OCI-LY7 (cell line): ENCODE data around the gene IGF2BP1. TPM values are rescaled to one million over a fixed set of nuclear protein-coding genes. Genes with fewer than 3 reads are reported as not detected.

ENCODE experiments used
- BruUV-seq: library from RNA; stranded (reverse); fragments of 400-500 nt; replicated peaks from 2 replicates; lab custom pipeline; 2021; lab: Mats Ljungman, UMichigan
- CTCF ChIA-PET: fragments of 300-600 bp; sonication (Branson Sonifier 250); formaldehyde crosslinking; loops from one replicate; lab custom pipeline; 2022; ENCODE audit warnings: antibody characterized with exemption; ENCODE audit not compliant: unreplicated experiment; lab: Charles Lee
- POLR2A ChIA-PET: fragments of 300-600 bp; sonication (Branson Sonifier 250); formaldehyde crosslinking; loops from one replicate; lab custom pipeline; 2022; ENCODE audit warnings: antibody characterized with exemption; lab: Charles Lee
- DNase-seq: peaks from one replicate; pipeline ENCODE4 v3.0.0-alpha.2; 2015; ENCODE audit warnings: low spot score
- H2AFZ ChIP-seq: fragments of 200-600 bp; sonication (generic), shearing (Covaris generic); 2 replicates; pipeline ENCODE4 v1.6.1; 2014; ENCODE audit warnings: mild to moderate bottlenecking, antibody characterized with exemption, low read length, moderate library complexity
- H3K27ac ChIP-seq: fragments of 200-600 bp; sonication (generic); 2 replicates; pipeline ENCODE4 v1.5.1; 2014; ENCODE audit warnings: mixed run types, low read depth, mild to moderate bottlenecking, moderate library complexity, low read length, inconsistent platforms; ENCODE audit not compliant: poor library complexity, severe bottlenecking
- H3K36me3 ChIP-seq: fragments of 200-600 bp; sonication (generic); 2 replicates; pipeline ENCODE4 v1.6.1; 2014; ENCODE audit warnings: mild to moderate bottlenecking, antibody characterized with exemption, low read length, moderate library complexity, mixed read lengths; ENCODE audit not compliant: insufficient read depth
- H3K4me1 ChIP-seq: fragments of 200-600 bp; sonication (generic); 2 replicates; pipeline ENCODE4 v1.5.1; 2014; ENCODE audit warnings: mild to moderate bottlenecking, low read length; ENCODE audit not compliant: insufficient read depth, poor library complexity, severe bottlenecking
- H3K4me2 ChIP-seq: fragments of 200-600 bp; sonication (generic); 2 replicates; pipeline ENCODE4 v1.6.1; 2014; ENCODE audit warnings: mild to moderate bottlenecking, low read length
- H3K4me3 ChIP-seq: fragments of 200-600 bp; sonication (generic); 2 replicates; pipeline ENCODE4 v1.5.1; 2014; ENCODE audit warnings: mild to moderate bottlenecking, low read depth, low read length; ENCODE audit not compliant: poor library complexity, severe bottlenecking
- H3K79me2 ChIP-seq: fragments of 200-600 bp; sonication (generic); 2 replicates; pipeline ENCODE4 v1.6.1; 2016; ENCODE audit warnings: low read depth, mild to moderate bottlenecking, low read length, moderate library complexity, mixed read lengths; ENCODE audit not compliant: insufficient read depth
- H3K9me2 ChIP-seq: fragments of 200-600 bp; sonication (generic); 2 replicates; pipeline ENCODE4 v1.6.1; 2016; ENCODE audit warnings: mild to moderate bottlenecking, low read length, mixed read lengths; ENCODE audit not compliant: insufficient read depth
- H3K9me3 ChIP-seq: fragments of 200-600 bp; sonication (generic); 2 replicates; pipeline ENCODE4 v1.6.1; 2014; ENCODE audit warnings: mild to moderate bottlenecking, mixed run types, low read length, mixed read lengths
- H4K20me1 ChIP-seq: fragments of 200-600 bp; sonication (generic); 2 replicates; pipeline ENCODE4 v1.6.1; 2014; ENCODE audit warnings: mild to moderate bottlenecking, antibody characterized with exemption, low read length, moderate library complexity, mixed read lengths; ENCODE audit not compliant: insufficient read depth
- EZH2phosphoT487 ChIP-seq: fragments of 200-600 bp; sonication (generic); IDR thresholded peaks from 2 replicates; pipeline ENCODE4 v1.6.1; 2018; ENCODE audit warnings: low read depth, borderline replicate concordance, mild to moderate bottlenecking, mixed run types, antibody characterized with exemption, low read length, moderate library complexity, mixed read lengths
- intact Hi-C: fragments of 100-400 bp; cut with micrococcal nuclease; formaldehyde crosslinking; loops from one replicate; pipeline ENCODE4 v1.10.0; 2022; ENCODE audit not compliant: unreplicated experiment
- total RNA-seq, 2 experiments: library from RNA; depleted of rRNA in 1 of 2; stranded (reverse); fragments of >200 nt in 1 of 2; shearing (Covaris generic) in 1 of 2; gene quantifications; 2 replicates each; pipeline ENCODE4 v1.2.3, GENCODE V29; 2014 to 2022
- TF ChIP-seq, protein P1 (sequence below): fragments of 200-600 bp; sonication (generic); conservative IDR thresholded peaks from 2 replicates; pipeline ENCODE4 v1.5.1; 2014; ENCODE audit warnings: mild to moderate bottlenecking, antibody characterized with exemption, low read length, moderate library complexity, mixed read lengths

The IGF2BP1 gene
- total RNA-seq, 2 experiments from 2014 or later, result 18.9 to 46.4 TPM

DNA sequence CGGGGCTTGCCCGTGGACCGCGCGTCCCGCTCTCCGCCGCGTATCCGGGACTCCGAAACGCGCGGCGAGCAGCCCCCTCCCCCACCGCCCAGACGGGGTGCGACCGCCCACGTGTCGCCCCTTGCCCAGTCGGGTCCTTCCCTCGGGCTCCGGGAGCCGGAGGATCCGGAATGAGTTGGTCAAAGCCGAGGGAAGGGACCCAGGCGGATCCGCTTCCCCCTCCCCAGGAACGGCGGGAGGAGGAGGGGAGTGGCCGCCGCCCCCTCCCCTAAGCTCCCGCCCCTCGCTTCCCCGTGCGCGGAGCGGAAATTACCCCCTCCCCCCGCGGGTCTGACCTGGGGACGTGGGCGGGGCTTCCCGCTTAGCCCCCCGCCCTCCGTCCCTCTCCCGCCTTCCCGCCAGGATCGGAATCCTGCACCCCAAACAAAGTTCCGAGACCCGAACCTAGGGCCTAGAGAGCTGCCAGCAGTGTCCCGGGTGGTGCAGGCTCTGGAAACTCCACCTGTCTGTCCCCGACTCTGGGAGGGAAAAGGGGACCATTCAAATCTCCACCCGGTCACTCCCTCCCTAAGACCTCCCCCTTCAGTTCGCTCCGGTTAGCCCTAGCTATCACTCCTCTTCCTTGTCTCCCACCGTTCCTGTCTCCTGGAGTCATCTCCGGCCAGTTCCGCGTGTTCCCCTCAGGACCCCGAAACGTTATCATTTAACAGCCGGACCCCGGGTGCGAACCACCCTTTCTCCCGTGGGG is 1.0 kb upstream of the IGF2BP1 start:
- Histone ChIP-seq H3K9me3 (no peaks in the 10 kb centered on the region), H4K20me1 (peaks cover 12% of the 10 kb centered on the region; the same call in 1 of the 2 replicates), H3K27ac (peak overlapping the region; percentile 82), H3K4me3 (peak overlapping the region; percentile 83), H3K36me3 (peaks cover 19% of the 10 kb centered on the region), H2AFZ (peak overlapping the region; percentile 70), H3K4me2 (peak overlapping the region; percentile 70), H3K9me2 (no peaks in the 10 kb centered on the region), H3K79me2 (peaks cover 35% of the 10 kb centered on the region), H3K4me1 (peaks cover 7% of the 10 kb centered on the region)
- peak; percentile 66 for DNase-seq
- CTCF ChIA-PET, result no interaction called here
- TF ChIP-seq, protein P1, sequence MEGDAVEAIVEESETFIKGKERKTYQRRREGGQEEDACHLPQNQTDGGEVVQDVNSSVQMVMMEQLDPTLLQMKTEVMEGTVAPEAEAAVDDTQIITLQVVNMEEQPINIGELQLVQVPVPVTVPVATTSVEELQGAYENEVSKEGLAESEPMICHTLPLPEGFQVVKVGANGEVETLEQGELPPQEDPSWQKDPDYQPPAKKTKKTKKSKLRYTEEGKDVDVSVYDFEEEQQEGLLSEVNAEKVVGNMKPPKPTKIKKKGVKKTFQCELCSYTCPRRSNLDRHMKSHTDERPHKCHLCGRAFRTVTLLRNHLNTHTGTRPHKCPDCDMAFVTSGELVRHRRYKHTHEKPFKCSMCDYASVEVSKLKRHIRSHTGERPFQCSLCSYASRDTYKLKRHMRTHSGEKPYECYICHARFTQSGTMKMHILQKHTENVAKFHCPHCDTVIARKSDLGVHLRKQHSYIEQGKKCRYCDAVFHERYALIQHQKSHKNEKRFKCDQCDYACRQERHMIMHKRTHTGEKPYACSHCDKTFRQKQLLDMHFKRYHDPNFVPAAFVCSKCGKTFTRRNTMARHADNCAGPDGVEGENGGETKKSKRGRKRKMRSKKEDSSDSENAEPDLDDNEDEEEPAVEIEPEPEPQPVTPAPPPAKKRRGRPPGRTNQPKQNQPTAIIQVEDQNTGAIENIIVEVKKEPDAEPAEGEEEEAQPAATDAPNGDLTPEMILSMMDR, result no peak
- no peak for TF ChIP-seq EZH2phosphoT487
- POLR2A ChIA-PET, result interaction anchor here (0.5 to 0.7 kb wide), 2 partner anchors 86 to 361 kb away, joined by 3 read pairs; no protein-coding TSS in a partner anchor
- intact Hi-C loops, result no loop called here
- BruUV-seq, result no TSS peak

DNA sequence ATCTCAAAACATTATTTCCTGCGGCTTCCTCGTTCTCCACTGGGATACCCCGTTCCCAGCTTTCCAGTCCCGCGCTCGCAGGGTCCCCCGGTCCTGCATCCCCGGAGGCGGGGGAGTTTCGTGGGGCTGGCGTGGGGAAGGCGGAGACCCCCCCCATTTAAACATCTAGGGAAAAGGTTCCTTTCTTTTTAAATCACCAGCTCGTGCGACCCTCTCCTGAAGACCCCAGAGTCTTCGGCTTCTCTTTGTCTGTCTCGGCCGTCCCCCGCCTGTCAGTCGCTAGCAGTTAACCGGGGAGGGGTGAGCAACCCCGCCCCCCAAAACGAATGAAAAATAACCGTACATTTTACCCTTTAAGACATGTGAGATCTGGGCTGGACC is 473 bp upstream of the IGF2BP1 start:
- peaks cover 16% of the 10 kb centered on the region for H4K20me1 ChIP-seq
- peak overlapping the region; percentile 70; the same call in 1 of the 2 replicates for H2AFZ ChIP-seq
- peak overlapping the region; percentile 82 for H3K27ac ChIP-seq
- peaks cover 19% of the 10 kb centered on the region for H3K36me3 ChIP-seq
- ChIA-PET POLR2A (interaction anchor here (0.5 to 0.7 kb wide), 2 partner anchors 85 to 360 kb away, joined by 3 read pairs; no protein-coding TSS in a partner anchor), CTCF (no interaction called here)
- H3K9me3 ChIP-seq, result no peaks in the 10 kb centered on the region
- no peaks in the 10 kb centered on the region for H3K9me2 ChIP-seq
- H3K4me1 ChIP-seq, result peaks cover 12% of the 10 kb centered on the region
- TF ChIP-seq EZH2phosphoT487, result no peak
- TF ChIP-seq, protein P1, result no peak
- peaks cover 41% of the 10 kb centered on the region for H3K79me2 ChIP-seq
- intact Hi-C loops, result no loop called here
- peak overlapping the region; percentile 70 for H3K4me2 ChIP-seq
- no TSS peak for BruUV-seq
- H3K4me3 ChIP-seq, result peak overlapping the region; percentile 83
- no peak for DNase-seq
